HTERT RPE-1 (cell line): ENCODE data around the gene SPARC.

Experiments used
- in situ Hi-C: fragments of 300-500 bp; cut with MboI; formaldehyde crosslinking; loops from 4 replicates; pipeline ENCODE4 v1.14.3; 2020; ENCODE audit warnings: low sequenced_read_pairs

The SPARC gene

GRCh38 chr5:151661968-151662732 is 24.6 kb downstream of the SPARC start:
- in situ Hi-C loops = no loop called here

GRCh38 chr5:151660616-151661495 is 25.9 kb downstream of the SPARC start:
- in situ Hi-C loops = no loop called here

GRCh38 chr5:151659001-151659754 is 27.5 kb downstream of the SPARC start:
- in situ Hi-C loops = no loop called here

- in situ Hi-C loops = no loop called here
These were observed 29.6 kb downstream of the SPARC start for GRCh38 chr5:151657114-151657513.

GRCh38 chr5:151656311-151656710 is 30.4 kb downstream of the SPARC start:
- in situ Hi-C loops = no loop called here

- in situ Hi-C loops = no loop called here
These were observed 34.6 kb downstream of the SPARC start for GRCh38 chr5:151651997-151652645.

GRCh38 chr5:151648988-151649387 is 37.7 kb downstream of the SPARC start:
- in situ Hi-C loops = no loop called here

- in situ Hi-C loops = no loop called here
These were observed 38.6 kb downstream of the SPARC start for GRCh38 chr5:151648089-151648488.

- in situ Hi-C loops = no loop called here
These were observed 39.3 kb downstream of the SPARC start for GRCh38 chr5:151647320-151647861.

GRCh38 chr5:151646334-151646733 is 40.4 kb downstream of the SPARC start:
- in situ Hi-C loops = no loop called here

GRCh38 chr5:151643388-151643787 is 43.3 kb downstream of the SPARC start:
- in situ Hi-C loops = no loop called here

- in situ Hi-C loops = no loop called here
These were observed 44.1 kb downstream of the SPARC start for GRCh38 chr5:151642472-151643140.

- in situ Hi-C loops = no loop called here
These were observed 48.1 kb downstream of the SPARC start for GRCh38 chr5:151638619-151639018.

- in situ Hi-C loops = no loop called here
These were observed 49.0 kb downstream of the SPARC start for GRCh38 chr5:151637676-151638075.

- in situ Hi-C loops = no loop called here
These were observed 52.8 kb downstream of the SPARC start for GRCh38 chr5:151633892-151634291.

- in situ Hi-C loops = no loop called here
These were observed 53.8 kb downstream of the SPARC start for GRCh38 chr5:151632941-151633340.

GRCh38 chr5:151632524-151632923 is 54.2 kb downstream of the SPARC start:
- in situ Hi-C loops = no loop called here

GRCh38 chr5:151631941-151632340 is 54.8 kb downstream of the SPARC start:
- in situ Hi-C loops = no loop called here

- in situ Hi-C loops = no loop called here
These were observed 56.6 kb downstream of the SPARC start for GRCh38 chr5:151630088-151630487.
